Hematopoietic multipotent progenitor cell treated with erythropoietin and hydrocortisone succinate and interleukin-3 and kit ligand, for 8 days (in vitro differentiated cells): ENCODE measurements around the gene PTPRM.

ENCODE experiments used
- DNase-seq: peaks from one replicate; pipeline ENCODE4 v3.0.0-alpha.2; 2015

PTPRM gene

GRCh38 chr18:7566567-7567473 lies at the start of gene PTPRM:
PTPRM (plus strand) TSS chr18:7567316; CDS start chr18:7567819, 503 bp downstream.
- peak; percentile 62 for DNase-seq

DNA sequence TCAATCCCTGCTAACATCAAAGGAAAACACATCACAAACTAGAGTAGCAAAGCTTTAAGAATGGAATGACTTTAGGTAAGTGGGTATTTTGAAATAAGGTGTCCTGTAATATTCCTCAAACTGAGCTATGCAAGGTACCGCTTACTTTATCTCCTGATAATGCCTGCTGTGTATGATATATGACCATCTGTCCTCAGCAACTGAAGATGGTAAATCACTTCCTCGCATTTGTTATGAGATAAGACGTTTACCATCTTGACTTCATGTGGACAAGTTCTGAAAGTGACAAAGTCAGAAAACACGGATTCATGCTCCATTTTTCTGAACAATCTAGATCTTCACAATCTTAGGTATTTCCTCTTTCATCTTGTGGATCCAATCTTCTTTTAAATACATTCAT lies 49.3 kb upstream of the PTPRM start:
- DNase-seq = no peak

- DNase-seq = no peak
Measured at GRCh38 chr18:7520200-7520785, 46.8 kb upstream of the PTPRM start.

GRCh38 chr18:7521226-7521856 lies 45.8 kb upstream of the PTPRM start:
- no peak for DNase-seq

DNA sequence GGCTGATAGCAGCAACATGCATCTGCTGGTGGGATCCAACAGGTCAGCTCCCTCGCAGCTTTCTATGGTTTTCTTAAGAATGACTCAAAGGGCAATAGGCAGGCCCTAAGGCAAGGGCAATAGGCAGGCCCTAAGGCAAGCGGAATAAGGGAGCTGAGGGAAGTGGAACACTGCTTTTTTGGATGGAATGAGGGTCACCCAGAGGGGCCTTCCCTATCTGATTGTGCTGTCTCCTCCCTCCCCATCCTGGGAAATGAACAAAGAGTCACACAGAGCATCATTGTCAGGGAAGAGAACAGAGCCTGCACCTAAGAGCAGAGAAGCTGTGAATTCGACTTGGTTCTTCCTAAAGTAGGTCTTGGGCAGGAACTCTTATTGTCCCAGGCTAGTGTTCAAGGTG lies 43.3 kb upstream of the PTPRM start:
- DNase-seq = no peak

- DNase-seq = no peak
Measured at GRCh38 chr18:7524786-7525185, 42.3 kb upstream of the PTPRM start.

DNA sequence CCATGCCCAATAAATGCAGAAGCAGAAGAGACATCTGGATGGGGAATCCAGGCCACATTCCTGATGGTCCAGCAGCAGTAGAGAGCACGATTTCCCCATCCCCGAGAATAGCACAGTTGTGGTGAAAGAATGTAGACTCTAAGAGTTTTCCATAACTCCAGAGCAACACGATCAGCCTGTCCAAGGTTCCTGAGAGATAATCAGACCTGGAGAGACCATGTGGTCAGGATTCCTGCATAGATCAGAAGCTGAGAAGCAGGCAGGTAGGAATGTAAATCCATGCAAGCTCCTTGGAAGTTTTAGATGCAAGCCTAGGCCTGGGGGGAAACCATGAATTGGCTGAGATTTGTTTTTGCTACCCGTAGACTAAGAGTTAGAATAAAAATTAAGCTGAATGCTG lies 34.2 kb upstream of the PTPRM start:
- DNase-seq = no peak

DNA sequence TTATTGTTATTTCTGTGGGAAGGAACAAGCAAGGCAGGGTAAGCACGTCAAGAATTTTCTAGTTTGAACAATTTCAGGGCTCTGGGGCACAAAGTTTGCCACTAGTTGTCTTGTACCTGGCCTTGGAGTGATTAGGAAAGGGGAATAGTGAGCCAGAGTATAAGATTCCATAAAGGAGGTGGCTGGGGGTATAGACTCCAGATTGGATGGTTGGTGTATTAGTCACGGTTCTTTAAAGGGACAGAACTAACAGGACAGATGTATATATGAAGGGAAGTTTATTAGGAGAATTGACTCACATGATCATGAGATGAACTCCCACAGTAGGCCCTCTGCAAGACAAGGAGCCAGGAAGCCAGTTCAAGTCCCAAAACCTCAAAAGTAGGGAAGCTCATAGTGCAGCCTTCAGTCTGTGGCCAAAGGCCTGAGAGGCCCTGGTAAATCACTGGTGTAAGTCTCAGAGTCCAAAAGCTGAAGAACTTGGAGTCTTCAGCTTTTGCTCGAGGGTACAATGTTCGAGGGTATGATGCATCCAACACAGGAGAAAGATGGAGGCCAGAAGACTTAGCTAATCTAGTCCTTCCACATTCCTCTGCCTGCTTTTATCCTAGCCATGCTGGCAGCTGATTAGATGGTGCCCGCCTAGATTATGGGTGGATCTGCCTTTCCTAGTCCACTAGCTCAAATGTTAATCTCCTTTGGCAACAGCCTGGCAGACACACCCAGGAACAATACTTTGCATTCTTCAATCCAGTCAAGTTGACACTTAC lies 31.5 kb upstream of the PTPRM start:
- peak; percentile 69 for DNase-seq

DNA sequence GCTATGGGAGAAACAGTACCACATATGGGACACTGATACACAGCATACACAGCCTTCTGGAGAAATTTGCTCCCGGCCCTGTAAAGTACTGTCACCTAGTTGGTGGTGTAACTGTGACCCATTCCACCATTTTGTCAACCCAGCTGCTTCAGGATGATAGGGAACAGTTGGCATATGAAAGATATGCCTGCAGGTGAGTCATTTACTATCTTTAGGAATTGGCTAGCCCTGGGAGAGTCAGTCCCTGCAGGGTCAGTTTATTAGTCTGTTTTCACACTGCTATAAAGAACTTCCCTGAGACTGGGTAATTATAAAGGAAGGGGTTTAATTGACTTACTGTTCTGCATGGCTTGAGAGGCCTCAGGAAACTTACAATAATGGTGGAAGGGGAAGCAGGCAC lies 30.0 kb upstream of the PTPRM start:
- DNase-seq = no peak

DNA sequence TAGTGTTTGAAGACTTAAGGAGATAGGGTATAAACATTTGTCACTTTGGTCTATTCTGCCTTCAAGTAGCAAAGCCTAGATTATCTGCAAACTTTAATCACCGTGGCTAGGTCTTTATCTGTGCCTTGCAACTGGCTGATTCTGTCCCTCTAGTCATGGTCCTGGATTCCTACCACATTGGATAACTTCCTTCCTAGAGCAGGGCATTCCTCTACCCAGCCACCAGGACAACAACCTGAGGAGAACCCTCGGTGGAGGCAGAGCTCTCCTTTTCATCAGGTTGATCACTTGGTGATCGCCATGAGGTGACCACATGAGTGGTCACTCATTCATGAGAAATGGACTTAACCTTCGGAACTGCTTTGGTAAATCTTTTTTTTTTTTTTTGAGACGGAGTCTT lies 25.3 kb upstream of the PTPRM start:
- DNase-seq = no peak

DNA sequence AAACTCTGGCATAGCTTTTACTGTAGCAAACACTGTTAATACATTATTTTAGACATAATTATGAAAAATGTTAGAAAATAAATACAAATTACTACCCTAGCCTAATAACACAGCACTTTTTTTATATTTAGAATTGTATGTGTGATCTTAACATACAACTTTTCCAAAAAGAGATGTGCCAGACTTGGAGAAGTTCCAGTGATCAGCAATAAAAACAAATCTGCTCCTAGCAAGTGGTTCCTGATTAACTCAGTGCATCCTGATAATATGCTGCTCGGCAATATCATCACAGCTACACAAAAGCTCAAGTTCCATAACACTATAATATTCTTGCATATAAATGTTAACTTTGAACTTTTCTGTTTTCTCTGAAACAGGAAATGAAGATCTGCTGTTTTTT lies 22.4 kb upstream of the PTPRM start:
- DNase-seq = no peak

- DNase-seq = no peak
Measured at GRCh38 chr18:7545734-7546133, 21.4 kb upstream of the PTPRM start.

- no peak for DNase-seq
Measured at GRCh38 chr18:7548221-7548620, 18.9 kb upstream of the PTPRM start.

DNA sequence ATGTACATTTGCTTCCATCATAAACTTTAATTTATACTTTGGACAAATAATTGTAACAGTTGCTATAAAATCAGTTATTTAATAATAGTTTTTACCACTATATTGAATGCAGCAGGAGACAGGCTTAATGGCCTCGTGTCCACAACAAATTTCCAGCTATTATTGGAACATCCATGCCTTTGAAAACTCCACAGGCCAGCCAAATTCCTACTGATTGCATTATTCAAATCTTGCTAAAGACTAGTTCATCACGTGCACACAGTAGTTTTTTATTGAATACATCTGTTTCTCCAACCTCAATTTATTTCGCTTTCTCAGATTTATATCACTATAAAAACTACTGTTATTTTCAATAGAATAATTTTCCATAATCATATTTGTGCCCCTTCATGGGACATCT lies 18.4 kb upstream of the PTPRM start:
- DNase-seq = no peak

DNA sequence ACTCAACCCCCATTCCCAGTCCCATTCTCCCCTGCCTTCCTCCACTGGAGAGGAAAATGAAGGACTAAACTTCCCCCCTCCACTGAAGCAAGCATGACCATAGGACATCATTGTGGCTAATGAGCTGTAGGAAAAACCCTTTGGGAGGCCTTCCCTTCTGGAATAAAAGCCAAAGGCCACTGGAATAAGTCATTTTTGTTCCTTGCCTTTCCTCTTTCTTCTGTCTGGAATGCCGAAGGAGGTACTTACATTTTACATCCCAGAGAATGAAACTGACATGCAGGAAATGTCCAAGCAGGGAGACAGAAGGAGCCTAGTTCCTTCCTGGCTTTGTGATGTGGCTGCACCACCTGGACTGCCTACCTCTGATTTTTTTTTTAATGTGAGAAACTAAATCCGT lies 9.1 kb upstream of the PTPRM start:
- DNase-seq = no peak

- no peak for DNase-seq
Measured at GRCh38 chr18:7558769-7559168, 8.3 kb upstream of the PTPRM start.

- DNase-seq = no peak
Measured at GRCh38 chr18:7559709-7560319, 7.3 kb upstream of the PTPRM start.

DNA sequence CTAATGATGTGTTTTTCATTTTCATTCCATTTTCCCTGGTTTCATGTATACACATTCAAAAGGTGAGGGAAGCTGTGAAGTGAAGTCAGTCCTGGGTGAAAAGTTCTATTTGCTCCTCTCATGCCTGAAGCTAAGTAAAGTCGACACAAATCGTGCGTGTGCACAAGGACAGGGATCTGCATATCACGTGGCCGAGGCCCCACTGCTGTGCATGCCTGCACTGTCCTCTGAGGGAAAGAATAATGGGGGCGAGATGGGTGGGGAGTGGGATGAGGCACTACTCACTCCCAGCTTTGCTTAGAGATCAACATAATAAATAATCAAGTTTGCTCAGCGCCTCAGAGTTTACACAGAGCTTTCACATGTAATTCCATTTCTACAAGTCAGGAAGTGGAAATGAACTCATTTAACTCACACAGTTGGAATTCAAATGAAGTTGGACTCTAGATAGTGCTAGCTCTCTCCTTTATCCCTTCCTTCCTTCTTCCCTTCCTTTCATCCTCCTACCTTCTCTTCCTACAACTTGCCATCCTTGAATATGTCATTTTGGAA lies 5.1 kb upstream of the PTPRM start:
- no peak for DNase-seq

DNA sequence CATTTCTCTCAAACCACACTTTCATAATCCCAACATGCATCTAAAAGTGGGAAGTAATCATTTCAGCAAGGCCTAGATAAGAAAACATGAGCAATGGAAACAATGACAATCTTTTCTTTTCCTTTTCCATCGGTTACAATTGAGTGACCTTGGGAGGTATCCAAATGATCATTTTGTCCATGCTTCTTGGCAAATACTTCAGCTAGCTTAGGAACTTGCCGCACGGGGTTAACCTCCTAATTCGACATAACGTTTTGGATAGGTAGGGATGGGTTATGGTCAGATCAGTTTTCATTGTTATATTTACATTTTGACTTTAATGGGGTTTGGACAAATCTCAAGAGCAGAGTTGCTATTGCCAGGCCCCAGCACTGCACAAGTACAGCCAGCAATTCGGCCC lies 4.6 kb upstream of the PTPRM start:
- no peak for DNase-seq

DNA sequence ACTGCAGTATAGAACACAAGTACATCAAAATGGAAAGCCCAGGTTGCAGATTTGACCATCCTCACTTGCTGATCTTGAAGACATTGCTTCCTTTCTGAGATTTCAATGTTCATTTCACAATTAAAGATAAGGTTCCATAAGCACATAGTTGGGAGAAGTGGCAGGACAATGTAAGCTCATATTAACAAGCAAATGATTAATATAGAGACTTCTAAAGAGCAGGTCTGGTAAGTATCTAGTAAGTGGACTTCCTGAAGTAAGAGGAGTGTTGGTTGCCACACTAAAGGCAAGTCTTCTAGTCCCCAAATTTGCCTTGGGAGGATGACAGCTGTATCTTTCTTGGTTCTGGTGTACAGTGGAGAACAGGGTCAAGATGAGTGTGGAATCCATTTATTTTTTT lies 1.4 kb upstream of the PTPRM start:
- DNase-seq = no peak

DNA sequence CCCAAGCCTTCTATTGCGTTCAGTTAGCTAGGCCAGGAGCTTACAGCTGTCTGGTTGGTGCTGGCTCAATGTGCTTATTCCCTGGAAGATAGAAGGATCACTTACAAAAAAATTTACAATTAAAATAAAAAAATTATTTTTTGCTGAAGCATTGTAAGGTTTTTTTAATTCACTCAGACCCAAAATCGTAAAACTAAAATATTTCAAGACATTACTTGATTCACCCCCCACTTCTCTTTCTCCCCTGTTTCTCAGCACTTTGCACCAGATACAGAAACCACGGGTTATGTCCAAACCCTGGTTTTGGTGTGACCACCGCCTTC lies 911 bp upstream of the PTPRM start:
- no peak for DNase-seq
